ENCODE measurements around the gene CGB5.

CGB5 gene

DNA sequence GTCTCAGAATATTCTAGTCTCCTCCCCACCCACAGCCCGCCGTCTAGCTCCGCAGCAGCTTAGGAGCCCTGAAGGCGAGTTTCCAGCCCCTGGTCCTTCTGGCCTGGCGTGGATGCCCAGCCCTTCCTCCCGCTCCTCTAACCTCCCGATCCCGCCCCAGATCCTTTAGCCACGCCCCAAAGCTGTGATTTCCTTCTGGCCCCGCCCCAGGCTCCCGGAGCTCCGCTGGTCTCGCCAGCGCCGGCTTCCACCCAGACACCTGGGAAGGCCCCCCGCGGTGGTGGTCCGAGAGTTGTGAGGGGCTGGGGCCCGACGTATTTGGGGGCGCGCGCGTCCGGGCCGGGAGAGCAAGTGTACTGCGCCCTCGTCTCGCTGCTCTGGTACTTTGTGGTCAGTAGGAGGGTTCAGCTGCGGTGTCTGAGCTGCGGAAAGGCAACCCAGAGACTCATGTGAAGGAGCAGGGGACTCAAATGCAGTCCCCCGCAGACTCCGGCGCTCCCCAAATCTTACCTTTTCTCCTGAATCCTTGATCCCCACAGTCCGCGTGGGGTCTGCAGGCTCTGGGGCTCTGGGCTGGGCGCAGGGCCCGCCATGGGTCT is 14.1 kb downstream of the CGB5 start, which contains the start of gene CGB7:
CGB7 (minus strand) TSS at position 114 of the 599 bp plus-strand sequence. CDS start 2,374 bp downstream, outside the sequence.
- Histone ChIP-seq H3K4me3 (ENCODE audit: insufficient read depth, low read depth, low read length) (peak within 1 kb of the TSS; percentile 36), H3K9me3 (ENCODE audit: control insufficient read depth, low read length) (no peaks in the 10 kb centered on the region), H3K4me1 (ENCODE audit: control insufficient read depth, insufficient read depth, low read length) (peaks cover 12% of the 10 kb centered on the region), H3K27me3 (ENCODE audit: control insufficient read depth, insufficient read depth, low read length, poor library complexity, severe bottlenecking) (peaks cover 66% of the 10 kb centered on the region), H3K36me3 (ENCODE audit: control insufficient read depth, insufficient read depth, low read length) (no peaks in the 10 kb centered on the region), H3K27ac (ENCODE audit: insufficient read depth, low read depth, low read length, poor library complexity, severe bottlenecking) (no peak within 1 kb of the TSS)
- WGBS, 2 experiments = 15 to 16% methylated on average over 38 of the region's 38 CpGs

DNA sequence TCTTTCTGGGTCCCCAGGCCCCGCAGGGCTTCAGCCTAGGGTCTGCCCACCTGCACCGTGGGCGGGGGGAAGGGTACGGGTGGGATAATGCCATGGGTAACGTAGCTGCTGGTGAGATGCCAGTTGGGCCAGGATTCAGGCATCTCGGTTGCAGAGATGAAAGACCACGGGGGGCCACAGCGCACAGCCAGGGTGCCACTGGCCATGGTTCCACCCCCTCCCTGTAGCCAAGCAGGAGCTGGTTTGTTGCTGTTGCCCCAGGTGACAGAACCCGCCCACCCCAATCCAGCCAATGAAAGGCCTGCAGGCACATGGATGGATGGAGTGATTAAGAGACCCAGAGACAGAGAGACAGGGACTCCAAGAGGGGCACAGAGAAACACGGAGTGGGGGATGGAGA is 14.9 kb downstream of the CGB5 start:
- peaks cover 66% of the 10 kb centered on the region for H3K27me3 ChIP-seq (ENCODE audit: control insufficient read depth, insufficient read depth, low read length, poor library complexity, severe bottlenecking)
- WGBS, 2 experiments = 79 to 80% methylated on average over 10 of the region's 10 CpGs
- no peak overlapping the region for H3K4me3 ChIP-seq (ENCODE audit: insufficient read depth, low read depth, low read length)
- peaks cover 12% of the 10 kb centered on the region for H3K4me1 ChIP-seq (ENCODE audit: control insufficient read depth, insufficient read depth, low read length)
- H3K9me3 ChIP-seq (ENCODE audit: control insufficient read depth, low read length) = no peaks in the 10 kb centered on the region
- no peaks in the 10 kb centered on the region for H3K36me3 ChIP-seq (ENCODE audit: control insufficient read depth, insufficient read depth, low read length)
- no peak overlapping the region for H3K27ac ChIP-seq (ENCODE audit: insufficient read depth, low read depth, low read length, poor library complexity, severe bottlenecking)

DNA sequence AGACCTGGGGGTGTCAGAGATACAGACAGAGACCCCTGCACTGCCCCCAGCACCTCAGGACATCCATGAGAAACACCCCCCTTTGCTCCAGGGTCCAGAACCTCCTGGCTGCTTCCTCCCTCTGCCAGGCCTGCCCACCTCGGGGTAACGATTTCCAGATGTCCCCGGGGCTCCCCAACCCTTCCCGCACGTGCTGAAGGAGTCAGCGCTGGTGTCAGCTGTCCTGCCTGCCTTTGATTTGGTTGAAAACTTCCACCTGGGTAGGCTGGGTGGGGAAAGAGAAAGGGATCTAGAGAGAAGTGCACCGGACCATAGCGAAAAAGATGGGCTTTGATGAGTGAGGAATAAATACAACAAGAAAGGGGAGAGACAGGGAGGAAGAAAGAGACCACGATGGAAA is 15.4 kb downstream of the CGB5 start:
- Histone ChIP-seq H3K27ac (ENCODE audit: insufficient read depth, low read depth, low read length, poor library complexity, severe bottlenecking) (no peak overlapping the region), H3K4me1 (ENCODE audit: control insufficient read depth, insufficient read depth, low read length) (peaks cover 15% of the 10 kb centered on the region), H3K27me3 (ENCODE audit: control insufficient read depth, insufficient read depth, low read length, poor library complexity, severe bottlenecking) (peaks cover 69% of the 10 kb centered on the region), H3K9me3 (ENCODE audit: control insufficient read depth, low read length) (no peaks in the 10 kb centered on the region), H3K36me3 (ENCODE audit: control insufficient read depth, insufficient read depth, low read length) (no peaks in the 10 kb centered on the region), H3K4me3 (ENCODE audit: insufficient read depth, low read depth, low read length) (no peak overlapping the region)
- 91% methylated on average over 9 of the region's 9 CpGs for WGBS, 2 experiments

GRCh38 chr19:49061000-49061399 is 17.4 kb downstream of the CGB5 start:
- WGBS, 2 experiments = 92 to 97% methylated on average over 2 of the region's 2 CpGs

DNA sequence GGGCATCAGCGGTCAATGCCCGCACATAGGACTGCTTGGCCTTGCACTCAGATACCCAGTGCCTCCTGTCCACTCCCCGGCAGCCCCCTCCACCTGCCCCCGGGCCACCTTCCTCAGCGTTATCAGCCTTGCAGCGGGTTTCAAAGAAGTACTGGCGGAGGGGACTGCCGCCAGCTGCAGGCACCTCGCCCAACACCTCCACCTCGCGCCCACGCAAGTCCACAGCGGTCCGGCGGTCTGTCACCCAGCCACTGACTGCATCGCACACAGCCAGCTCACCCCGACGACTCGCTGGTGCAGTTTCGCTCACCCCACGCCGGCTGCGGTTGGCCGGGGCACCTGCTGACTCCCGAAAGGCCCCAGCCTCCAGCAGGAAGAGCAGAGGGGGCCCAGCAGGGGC is 17.8 kb downstream of the CGB5 start:
- Histone ChIP-seq H3K27me3 (ENCODE audit: control insufficient read depth, insufficient read depth, low read length, poor library complexity, severe bottlenecking) (peaks cover 75% of the 10 kb centered on the region), H3K36me3 (ENCODE audit: control insufficient read depth, insufficient read depth, low read length) (no peaks in the 10 kb centered on the region), H3K9me3 (ENCODE audit: control insufficient read depth, low read length) (no peaks in the 10 kb centered on the region), H3K27ac (ENCODE audit: insufficient read depth, low read depth, low read length, poor library complexity, severe bottlenecking) (no peak overlapping the region), H3K4me3 (ENCODE audit: insufficient read depth, low read depth, low read length) (no peak overlapping the region), H3K4me1 (ENCODE audit: control insufficient read depth, insufficient read depth, low read length) (peaks cover 23% of the 10 kb centered on the region)
- WGBS, 2 experiments = 86 to 87% methylated on average over 25 of the region's 25 CpGs

More at GRCh38 chr19:49061000-49061399, 17.4 kb downstream of the CGB5 start:
- Histone ChIP-seq H3K27me3 (ENCODE audit: control insufficient read depth, insufficient read depth, low read length, poor library complexity, severe bottlenecking) (peaks cover 75% of the 10 kb centered on the region), H3K4me3 (ENCODE audit: insufficient read depth, low read depth, low read length) (no peak overlapping the region), H3K27ac (ENCODE audit: insufficient read depth, low read depth, low read length, poor library complexity, severe bottlenecking) (no peak overlapping the region), H3K9me3 (ENCODE audit: control insufficient read depth, low read length) (no peaks in the 10 kb centered on the region), H3K4me1 (ENCODE audit: control insufficient read depth, insufficient read depth, low read length) (peaks cover 20% of the 10 kb centered on the region), H3K36me3 (ENCODE audit: control insufficient read depth, insufficient read depth, low read length) (no peaks in the 10 kb centered on the region)

DNA sequence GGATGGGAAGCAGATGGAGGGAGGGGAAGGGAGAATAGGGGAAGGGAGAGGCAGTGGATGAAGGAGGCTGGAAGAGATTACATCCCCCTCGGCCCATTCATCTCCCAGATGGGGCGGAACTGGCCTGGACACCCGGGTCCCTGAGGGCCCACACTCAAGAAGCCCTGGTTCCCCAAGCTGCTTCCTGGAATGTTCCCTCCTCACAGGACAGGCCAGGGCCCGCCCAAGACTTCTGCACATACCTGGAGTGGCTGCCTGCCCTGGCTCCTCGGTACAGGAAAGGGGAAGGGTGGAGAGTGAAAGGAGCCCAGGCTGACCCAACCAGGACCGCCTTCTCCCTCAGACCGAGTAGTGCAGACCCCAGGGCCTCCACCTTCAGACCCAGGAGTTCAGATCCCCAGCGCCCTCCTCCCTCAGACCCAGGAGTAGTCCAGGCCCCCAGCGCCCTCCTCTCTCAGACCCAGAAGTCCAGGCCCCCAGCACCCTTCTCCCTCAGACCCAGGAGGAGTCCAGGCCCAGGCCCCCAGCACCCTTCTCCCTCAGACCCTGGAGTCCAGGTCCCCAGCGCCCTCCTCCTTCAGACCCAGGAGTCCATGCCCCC is 20.5 kb downstream of the CGB5 start:
- Histone ChIP-seq H3K9me3 (ENCODE audit: control insufficient read depth, low read length) (no peaks in the 10 kb centered on the region), H3K4me1 (ENCODE audit: control insufficient read depth, insufficient read depth, low read length) (peaks cover 15% of the 10 kb centered on the region), H3K36me3 (ENCODE audit: control insufficient read depth, insufficient read depth, low read length) (no peaks in the 10 kb centered on the region), H3K4me3 (ENCODE audit: insufficient read depth, low read depth, low read length) (peak overlapping the region; percentile 36), H3K27ac (ENCODE audit: insufficient read depth, low read depth, low read length, poor library complexity, severe bottlenecking) (no peak overlapping the region), H3K27me3 (ENCODE audit: control insufficient read depth, insufficient read depth, low read length, poor library complexity, severe bottlenecking) (peaks cover 66% of the 10 kb centered on the region)
- 70 to 71% methylated on average over 10 of the region's 10 CpGs for WGBS, 2 experiments

DNA sequence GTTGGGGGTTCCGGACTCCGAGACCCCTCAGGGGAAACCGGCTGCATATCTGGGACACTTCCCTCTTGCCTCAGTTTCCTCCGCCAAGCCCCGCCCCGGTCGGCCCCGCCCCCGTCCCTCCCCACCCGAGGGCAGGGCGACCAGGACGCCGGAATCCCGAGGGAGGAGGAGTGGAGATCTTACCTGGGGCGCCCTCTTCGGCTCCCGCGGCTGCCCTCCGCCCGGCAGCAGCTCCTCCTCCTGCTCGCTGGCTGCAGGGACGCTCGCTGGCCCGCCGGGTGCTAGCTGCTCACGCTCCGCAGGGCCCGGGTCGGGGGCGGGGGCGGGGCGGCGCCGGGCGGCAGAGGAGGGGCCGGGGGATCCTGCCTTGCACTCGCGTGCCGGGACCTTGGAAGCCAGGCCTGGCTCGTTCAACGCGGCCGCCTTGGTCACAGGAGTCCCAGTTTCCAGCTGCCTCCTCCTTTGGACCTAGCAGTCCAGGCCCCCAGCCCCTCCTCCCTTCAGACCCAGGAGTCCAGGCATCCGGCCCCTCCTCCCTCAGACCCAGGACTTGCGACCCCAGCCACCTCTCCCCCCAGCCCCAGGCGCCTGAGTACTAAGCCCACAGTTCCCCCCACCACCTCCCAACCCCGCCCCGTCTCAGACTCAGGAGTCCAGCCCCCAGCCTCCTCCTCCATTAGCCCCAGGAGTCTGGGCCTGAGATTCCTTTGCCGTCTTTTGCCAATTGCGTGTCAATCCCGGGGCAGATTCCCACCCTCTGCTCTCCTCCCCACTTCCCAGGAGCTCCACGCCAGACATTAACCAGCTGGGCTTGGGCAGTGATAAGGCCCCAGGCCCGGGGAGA is 21.3 kb downstream of the CGB5 start, which contains the start of gene NTF4:
NTF4 (minus strand) TSS at position 51 of the 844 bp plus-strand sequence. CDS start 2,821 bp downstream, outside the sequence.
- Histone ChIP-seq H3K4me1 (ENCODE audit: control insufficient read depth, insufficient read depth, low read length) (peaks cover 15% of the 10 kb centered on the region), H3K27me3 (ENCODE audit: control insufficient read depth, insufficient read depth, low read length, poor library complexity, severe bottlenecking) (peaks cover 66% of the 10 kb centered on the region), H3K4me3 (ENCODE audit: insufficient read depth, low read depth, low read length) (peak within 1 kb of the TSS; percentile 36), H3K9me3 (ENCODE audit: control insufficient read depth, low read length) (no peaks in the 10 kb centered on the region), H3K36me3 (ENCODE audit: control insufficient read depth, insufficient read depth, low read length) (no peaks in the 10 kb centered on the region), H3K27ac (ENCODE audit: insufficient read depth, low read depth, low read length, poor library complexity, severe bottlenecking) (no peak within 1 kb of the TSS)
- WGBS, 2 experiments = 3% methylated on average over 53 of the region's 53 CpGs

- H3K9me3 ChIP-seq (ENCODE audit: control insufficient read depth, low read length) = no peaks in the 10 kb centered on the region
- H3K4me3 ChIP-seq (ENCODE audit: insufficient read depth, low read depth, low read length) = no peak overlapping the region
- H3K4me1 ChIP-seq (ENCODE audit: control insufficient read depth, insufficient read depth, low read length) = peaks cover 15% of the 10 kb centered on the region
- peaks cover 68% of the 10 kb centered on the region for H3K27me3 ChIP-seq (ENCODE audit: control insufficient read depth, insufficient read depth, low read length, poor library complexity, severe bottlenecking)
- no peaks in the 10 kb centered on the region for H3K36me3 ChIP-seq (ENCODE audit: control insufficient read depth, insufficient read depth, low read length)
- 62% methylated on average over 11 to 13 of the region's 13 CpGs for WGBS, 2 experiments
- no peak overlapping the region for H3K27ac ChIP-seq (ENCODE audit: insufficient read depth, low read depth, low read length, poor library complexity, severe bottlenecking)
These were observed 22.4 kb downstream of the CGB5 start for GRCh38 chr19:49065905-49066512.

DNA sequence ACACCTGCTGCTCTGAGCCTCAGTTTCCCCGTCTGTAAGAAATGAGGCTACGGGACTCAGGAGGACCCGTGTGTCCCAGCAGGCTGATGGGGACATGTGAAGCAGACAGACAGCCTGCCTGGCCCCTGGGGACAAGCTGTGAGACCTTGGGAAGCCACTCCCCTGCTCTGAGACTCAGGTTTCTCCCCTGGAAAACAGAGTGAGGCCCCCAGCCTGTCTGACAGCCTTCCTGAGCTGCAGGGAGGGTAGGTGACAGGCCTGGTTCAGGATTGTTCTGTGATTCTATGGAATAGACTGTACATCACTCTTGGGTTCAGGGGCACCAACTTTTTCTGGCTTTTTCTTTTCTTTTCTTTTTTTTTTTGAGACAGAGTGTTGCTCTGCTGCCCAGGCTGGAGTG is 23.9 kb downstream of the CGB5 start:
- WGBS, 2 experiments = 79 to 83% methylated on average over 3 of the region's 3 CpGs
- H3K4me1 ChIP-seq (ENCODE audit: control insufficient read depth, insufficient read depth, low read length) = peaks cover 15% of the 10 kb centered on the region
- peaks cover 78% of the 10 kb centered on the region for H3K27me3 ChIP-seq (ENCODE audit: control insufficient read depth, insufficient read depth, low read length, poor library complexity, severe bottlenecking)
- H3K36me3 ChIP-seq (ENCODE audit: control insufficient read depth, insufficient read depth, low read length) = no peaks in the 10 kb centered on the region
- H3K9me3 ChIP-seq (ENCODE audit: control insufficient read depth, low read length) = no peaks in the 10 kb centered on the region
- no peak overlapping the region for H3K27ac ChIP-seq (ENCODE audit: insufficient read depth, low read depth, low read length, poor library complexity, severe bottlenecking)
- no peak overlapping the region for H3K4me3 ChIP-seq (ENCODE audit: insufficient read depth, low read depth, low read length)

- Histone ChIP-seq H3K27me3 (ENCODE audit: control insufficient read depth, insufficient read depth, low read length, poor library complexity, severe bottlenecking) (peaks cover 90% of the 10 kb centered on the region), H3K4me3 (ENCODE audit: insufficient read depth, low read depth, low read length) (no peak overlapping the region), H3K9me3 (ENCODE audit: control insufficient read depth, low read length) (no peaks in the 10 kb centered on the region), H3K27ac (ENCODE audit: insufficient read depth, low read depth, low read length, poor library complexity, severe bottlenecking) (no peak overlapping the region), H3K36me3 (ENCODE audit: control insufficient read depth, insufficient read depth, low read length) (no peaks in the 10 kb centered on the region), H3K4me1 (ENCODE audit: control insufficient read depth, insufficient read depth, low read length) (peaks cover 12% of the 10 kb centered on the region)
- WGBS, 2 experiments = 89 to 92% methylated on average over 9 of the region's 9 CpGs
These were observed 25.4 kb downstream of the CGB5 start for GRCh38 chr19:49069026-49069425.
